Spleen (tissue), 7 donors: ENCODE measurements around the gene CHERP.

Experiments used
- POLR2A ChIP-seq, 3 donors: fragments of 450-650 bp; IDR thresholded peaks; one replicate each; pipeline ENCODE4 v1.5.1; 2017; ENCODE audit warnings: antibody characterized with exemption in 3 of 3, mild to moderate bottlenecking in 1 of 3
- TF ChIP-seq, protein P1 (sequence below), 11 experiments: fragments of 200-600 bp in 7 of 11; fragments of 450-650 bp in 4 of 11; sonication (generic) in 4 of 11; IDR thresholded peaks in 8 of 11; conservative IDR thresholded peaks in 3 of 11; 1 replicate in 7 of 11; 2 replicates in 4 of 11; pipeline versions ENCODE4 v1.4.0 to v1.8.0; 2016 to 2021; ENCODE audit warnings: antibody characterized with exemption in 11 of 11, inconsistent platforms in 4 of 11, mild to moderate bottlenecking in 1 of 11
- donor health status: DM: no; HTN: no; CAD: no; lungs with moderate emphysema.
- donor health status: DM: no; HTN: no; CAD: no.
- donor health status: DM: no; HTN: no; CAD: no.

DNA sequence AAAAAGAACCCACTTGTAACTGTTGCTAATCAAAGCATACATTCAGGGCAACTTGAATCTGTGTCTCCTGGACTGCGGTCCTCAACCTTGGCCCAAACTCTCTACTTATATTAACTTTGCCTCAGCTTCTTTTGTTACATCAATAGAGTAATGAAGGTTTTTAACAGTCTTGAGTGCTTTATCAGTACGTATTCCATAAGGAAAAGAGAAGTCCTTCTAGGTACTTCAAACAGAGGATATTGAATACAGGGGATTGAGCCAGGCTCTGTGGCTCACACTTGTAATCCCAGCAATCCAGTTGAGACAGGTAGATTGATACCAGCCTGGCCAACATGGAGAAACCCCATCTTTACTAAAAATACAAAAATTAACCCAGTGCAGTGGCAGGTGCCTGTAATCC, 69.2 kb downstream of the CHERP start:
- TF ChIP-seq, protein P1, sequence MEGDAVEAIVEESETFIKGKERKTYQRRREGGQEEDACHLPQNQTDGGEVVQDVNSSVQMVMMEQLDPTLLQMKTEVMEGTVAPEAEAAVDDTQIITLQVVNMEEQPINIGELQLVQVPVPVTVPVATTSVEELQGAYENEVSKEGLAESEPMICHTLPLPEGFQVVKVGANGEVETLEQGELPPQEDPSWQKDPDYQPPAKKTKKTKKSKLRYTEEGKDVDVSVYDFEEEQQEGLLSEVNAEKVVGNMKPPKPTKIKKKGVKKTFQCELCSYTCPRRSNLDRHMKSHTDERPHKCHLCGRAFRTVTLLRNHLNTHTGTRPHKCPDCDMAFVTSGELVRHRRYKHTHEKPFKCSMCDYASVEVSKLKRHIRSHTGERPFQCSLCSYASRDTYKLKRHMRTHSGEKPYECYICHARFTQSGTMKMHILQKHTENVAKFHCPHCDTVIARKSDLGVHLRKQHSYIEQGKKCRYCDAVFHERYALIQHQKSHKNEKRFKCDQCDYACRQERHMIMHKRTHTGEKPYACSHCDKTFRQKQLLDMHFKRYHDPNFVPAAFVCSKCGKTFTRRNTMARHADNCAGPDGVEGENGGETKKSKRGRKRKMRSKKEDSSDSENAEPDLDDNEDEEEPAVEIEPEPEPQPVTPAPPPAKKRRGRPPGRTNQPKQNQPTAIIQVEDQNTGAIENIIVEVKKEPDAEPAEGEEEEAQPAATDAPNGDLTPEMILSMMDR (IDR thresholded peaks at IDR 0.05 in 8 of 11, conservative IDR thresholded peaks at IDR 0.05 in 3 of 11) = no peak
- TF ChIP-seq POLR2A (IDR thresholded peaks at IDR 0.05) = no peak
